HCEC 1CT (cell line): ENCODE data around the gene ASTN2.

Experiments
- DNase-seq: peaks from one replicate; pipeline ENCODE4 v3.0.0-alpha.2; 2017

ASTN2 gene

GRCh38 chr9:116543731-116544400, 871.0 kb downstream of the ASTN2 start:
- DNase-seq = peak; percentile 75

- no peak for DNase-seq
Measured at GRCh38 chr9:116541402-116541801, 873.5 kb downstream of the ASTN2 start.

GRCh38 chr9:116539549-116539948, 875.3 kb downstream of the ASTN2 start:
- no peak for DNase-seq

GRCh38 chr9:116525611-116526010, 889.2 kb downstream of the ASTN2 start:
- no peak for DNase-seq

- no peak for DNase-seq
Measured at GRCh38 chr9:116524778-116525470, 889.9 kb downstream of the ASTN2 start.

- no peak for DNase-seq
Measured at GRCh38 chr9:116520218-116520617, 894.6 kb downstream of the ASTN2 start.

- no peak for DNase-seq
Measured at GRCh38 chr9:116516456-116516855, 898.4 kb downstream of the ASTN2 start.

GRCh38 chr9:116515541-116515940, 899.3 kb downstream of the ASTN2 start:
- no peak for DNase-seq

GRCh38 chr9:116506685-116507084, 908.2 kb downstream of the ASTN2 start:
- no peak for DNase-seq

- no peak for DNase-seq
Measured at GRCh38 chr9:116504893-116505480, 909.9 kb downstream of the ASTN2 start.

GRCh38 chr9:116504081-116504480, 910.8 kb downstream of the ASTN2 start:
- DNase-seq = no peak

- DNase-seq = no peak
Measured at GRCh38 chr9:116502746-116503145, 912.1 kb downstream of the ASTN2 start.

- DNase-seq = peak; percentile 31
Measured at GRCh38 chr9:116501871-116502270, 913.0 kb downstream of the ASTN2 start.

GRCh38 chr9:116499986-116500871, 914.6 kb downstream of the ASTN2 start:
- DNase-seq = peak; percentile 73

- no peak for DNase-seq
Measured at GRCh38 chr9:116499434-116499833, 915.4 kb downstream of the ASTN2 start.

- no peak for DNase-seq
Measured at GRCh38 chr9:116497095-116497890, 917.6 kb downstream of the ASTN2 start.

- no peak for DNase-seq
Measured at GRCh38 chr9:116496167-116496566, 918.7 kb downstream of the ASTN2 start.

GRCh38 chr9:116495725-116496124, 919.1 kb downstream of the ASTN2 start:
- DNase-seq = no peak

GRCh38 chr9:116494815-116495634, 919.8 kb downstream of the ASTN2 start:
- DNase-seq = no peak

GRCh38 chr9:116493183-116493860, 921.5 kb downstream of the ASTN2 start:
- DNase-seq = peak; percentile 39

GRCh38 chr9:116491659-116492058, 923.2 kb downstream of the ASTN2 start:
- peak; percentile 20 for DNase-seq
